GM19240 (cell line): ENCODE results near the gene C16orf96.
"Not testable (repeated sequence)": the region's sequence is repeated elsewhere in the genome, so short reads cannot be mapped to it uniquely, and the experiment has no call there.

ENCODE experiments used
- DNase-seq: peaks from one replicate; pipeline ENCODE4 v3.0.0; 2011; ENCODE audit warnings: low spot score; ENCODE audit not compliant: insufficient read length

Gene C16orf96

GRCh38 chr16:4564661-4565267 is 8.6 kb downstream of the C16orf96 start:
- DNase-seq, result no peak

GRCh38 chr16:4566144-4566543 is 10.0 kb downstream of the C16orf96 start:
- DNase-seq, result no peak

DNA sequence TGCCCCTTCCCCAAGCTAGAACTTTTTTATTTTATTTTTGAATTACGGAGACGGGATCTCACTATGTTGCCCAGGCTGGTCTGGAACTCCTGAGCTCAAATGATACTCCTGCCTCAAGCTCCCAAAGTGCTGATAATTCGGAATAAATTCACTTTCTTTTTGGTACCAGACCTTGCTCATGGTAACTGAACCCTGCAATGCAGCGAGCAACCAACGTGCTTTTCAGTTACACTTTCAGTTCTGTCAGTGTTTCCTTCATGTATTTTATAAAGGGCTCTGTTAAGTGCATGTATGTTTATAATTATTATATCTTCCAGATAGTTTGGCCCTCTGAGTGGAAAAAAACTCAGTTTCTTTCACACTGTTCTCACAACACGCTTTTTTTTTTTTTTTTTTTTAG is 13.9 kb downstream of the C16orf96 start:
- DNase-seq, result no peak

DNA sequence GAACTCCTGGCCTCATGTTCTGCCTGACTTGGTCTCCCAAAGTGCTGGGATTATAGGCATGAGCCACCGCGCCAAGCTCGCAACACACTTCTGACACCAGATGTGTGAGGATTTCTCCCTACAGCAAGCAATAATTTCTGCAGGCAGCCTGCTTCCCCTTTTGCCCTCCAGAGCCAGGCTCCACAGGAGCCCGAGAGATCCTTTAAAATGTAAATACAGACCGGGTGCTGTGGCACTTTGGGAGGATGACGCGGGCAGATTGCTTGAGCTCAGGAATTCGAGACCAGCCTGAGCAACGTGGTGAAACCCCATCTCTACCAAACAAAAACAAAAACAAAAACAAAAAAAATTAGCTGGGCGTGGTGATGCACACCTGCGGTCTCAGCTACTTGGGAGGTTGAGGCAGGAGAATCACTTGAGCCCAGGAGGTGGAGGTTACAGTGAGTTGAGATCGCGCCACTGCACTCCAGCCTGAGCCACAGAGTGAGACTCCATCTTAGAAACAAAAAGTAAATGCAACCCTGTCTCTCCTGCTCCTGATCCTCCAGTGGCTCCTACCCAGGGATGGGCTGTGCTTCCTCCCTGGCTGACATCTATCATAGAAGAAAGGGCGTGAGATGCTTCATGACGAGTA is 14.7 kb downstream of the C16orf96 start:
- DNase-seq, result no peak

GRCh38 chr16:4572715-4573114 is 16.6 kb downstream of the C16orf96 start:
- DNase-seq, result no peak

DNA sequence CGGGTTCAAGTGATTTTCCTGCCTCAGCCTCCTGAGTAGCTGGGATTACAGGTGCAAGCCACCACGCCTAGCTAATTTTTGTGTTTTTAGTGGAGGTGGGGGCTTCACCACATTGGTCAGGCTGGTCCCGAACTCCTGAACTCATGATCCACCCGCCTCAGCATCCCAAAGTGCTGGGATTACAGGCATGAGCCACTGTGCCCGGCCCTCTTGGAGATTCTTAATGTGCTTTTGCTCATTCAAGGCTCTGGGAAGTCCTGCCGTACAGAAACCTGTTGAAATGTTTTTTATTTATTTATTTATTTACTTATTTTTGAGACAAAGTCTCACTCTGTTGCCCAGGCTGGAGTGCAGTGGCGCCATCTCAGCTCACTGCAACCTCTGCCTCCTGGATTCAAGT is 17.8 kb downstream of the C16orf96 start:
- DNase-seq, result not testable (repeated sequence)

DNA sequence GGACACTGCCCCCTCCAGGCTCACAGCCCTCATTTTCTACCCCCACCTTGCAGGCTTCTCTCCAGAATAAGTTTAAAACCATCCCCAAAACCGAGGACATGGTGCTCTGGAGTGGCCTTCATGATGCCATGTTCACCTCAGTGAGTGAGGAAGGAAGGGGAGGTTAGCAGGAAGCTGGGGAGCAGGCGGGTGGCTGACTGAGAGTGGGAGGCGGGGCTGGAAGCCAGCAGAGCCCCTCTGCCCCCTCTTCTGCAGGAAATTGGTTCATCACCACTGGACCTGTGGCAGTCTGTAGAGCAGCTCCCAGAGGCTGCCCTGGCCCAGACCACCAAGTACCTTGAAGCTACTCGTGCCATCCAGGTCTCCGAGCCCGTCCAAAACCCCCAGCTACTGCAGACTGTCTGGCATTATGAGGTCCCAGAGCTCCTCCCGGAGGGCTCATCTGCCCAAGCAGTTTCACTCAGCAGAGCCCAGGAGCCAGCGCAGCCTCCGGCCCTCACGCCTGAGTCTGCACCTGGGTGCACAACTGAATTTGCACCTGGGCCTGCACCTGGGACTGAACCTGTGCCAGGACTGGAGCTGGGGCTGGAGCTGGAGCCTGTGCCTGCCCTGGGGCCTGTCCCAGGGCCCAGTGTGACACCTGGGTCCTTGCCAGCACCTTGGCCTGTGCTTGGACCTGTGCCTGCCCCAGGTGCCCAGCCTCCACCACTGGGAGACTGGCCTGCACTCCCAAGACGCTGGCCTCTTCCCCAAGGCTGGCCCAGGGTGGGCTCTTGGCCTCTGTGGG is 19.0 kb downstream of the C16orf96 start:
- DNase-seq, result no peak

- no peak for DNase-seq
Observed at GRCh38 chr16:4576008-4576407, 19.9 kb downstream of the C16orf96 start.

DNA sequence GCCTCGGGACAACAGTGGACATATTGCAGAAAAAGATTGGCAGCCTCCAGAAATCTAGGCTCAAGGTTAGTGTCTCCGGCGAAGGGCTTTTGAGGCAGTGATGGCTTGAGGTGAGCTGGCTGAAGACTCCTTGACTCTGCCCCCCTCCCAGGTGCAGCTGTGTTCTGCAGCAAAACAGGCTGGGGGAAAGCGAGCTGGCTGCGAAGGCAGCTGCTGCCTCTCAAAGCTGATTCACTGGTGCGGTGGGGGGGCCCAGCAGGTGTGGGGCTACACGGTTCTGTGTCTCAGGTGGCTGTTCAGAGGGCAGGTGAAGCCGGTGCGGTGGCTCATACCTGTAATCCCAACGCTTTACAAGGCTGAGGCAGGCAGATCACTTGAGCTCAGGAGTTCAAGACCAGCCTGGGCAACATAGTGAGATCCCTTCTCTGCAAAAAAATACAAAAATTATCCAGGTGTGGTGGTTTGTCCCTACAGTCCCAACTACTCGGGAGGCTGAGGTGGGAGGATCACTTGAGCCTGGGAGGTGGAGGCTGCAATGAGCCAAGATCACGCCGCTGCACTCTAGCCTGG is 22.9 kb downstream of the C16orf96 start:
- no peak for DNase-seq

GRCh38 chr16:4580250-4580649 is 24.1 kb downstream of the C16orf96 start:
- DNase-seq, result no peak

DNA sequence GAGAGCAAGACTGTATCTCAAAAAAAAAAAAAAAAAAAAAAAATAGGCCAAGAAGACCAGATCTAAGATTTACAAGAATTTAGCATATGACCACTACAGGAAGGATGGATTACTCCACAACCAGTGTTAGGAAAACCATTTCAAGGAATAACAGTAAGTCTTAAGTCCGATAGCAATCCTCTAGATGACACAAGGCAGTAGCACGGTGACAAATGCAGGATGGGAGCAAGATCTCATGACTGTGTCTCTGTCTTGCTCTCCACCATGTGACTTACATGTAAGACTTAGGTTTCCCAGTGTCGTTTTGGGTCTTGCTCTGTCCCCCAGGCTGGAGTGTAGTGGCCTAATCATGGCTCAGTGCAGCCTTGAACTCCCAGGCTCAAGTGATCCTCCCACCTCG is 27.8 kb downstream of the C16orf96 start:
- no peak for DNase-seq

DNA sequence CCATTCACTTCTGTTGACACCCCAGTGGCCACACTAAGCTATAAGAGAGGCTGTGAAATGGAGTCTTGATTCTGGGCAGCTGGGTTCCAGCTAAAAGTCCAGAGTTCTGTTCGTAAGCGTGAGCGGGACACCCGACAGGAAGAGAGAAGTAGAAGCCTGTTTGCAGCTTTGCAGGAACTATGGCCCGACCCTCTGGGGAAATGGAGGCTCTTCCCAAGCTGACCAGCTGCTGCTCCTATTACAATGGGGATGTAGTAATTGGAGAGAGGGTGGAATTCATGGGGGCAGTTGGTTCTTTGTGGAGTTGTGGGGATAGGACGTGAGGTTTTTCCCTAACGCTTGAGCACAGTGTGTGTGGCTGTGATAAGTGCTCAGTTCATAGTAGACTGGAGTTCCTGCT is 30.2 kb downstream of the C16orf96 start:
- DNase-seq, result no peak

- DNase-seq, result no peak
Observed at GRCh38 chr16:4588386-4588785, 32.2 kb downstream of the C16orf96 start.

DNA sequence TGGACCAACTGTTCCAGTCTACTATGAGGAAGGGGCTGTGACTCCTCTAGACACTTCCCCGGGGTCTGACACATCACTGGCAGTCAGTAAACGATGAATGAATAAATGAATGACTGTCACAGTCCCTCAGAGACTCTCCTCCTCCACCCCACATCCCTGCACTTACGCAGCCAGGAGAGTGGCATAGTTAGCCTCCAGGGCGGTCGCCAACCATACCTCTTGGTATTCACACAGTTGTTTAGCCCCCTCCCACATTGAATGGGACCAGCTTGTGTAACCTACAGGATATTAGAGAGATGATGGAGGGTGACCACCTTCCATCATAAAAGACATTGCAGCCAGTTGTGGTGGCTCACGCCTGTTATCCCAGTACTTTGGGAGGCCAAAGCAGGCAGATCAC is 32.8 kb downstream of the C16orf96 start:
- DNase-seq, result no peak

DNA sequence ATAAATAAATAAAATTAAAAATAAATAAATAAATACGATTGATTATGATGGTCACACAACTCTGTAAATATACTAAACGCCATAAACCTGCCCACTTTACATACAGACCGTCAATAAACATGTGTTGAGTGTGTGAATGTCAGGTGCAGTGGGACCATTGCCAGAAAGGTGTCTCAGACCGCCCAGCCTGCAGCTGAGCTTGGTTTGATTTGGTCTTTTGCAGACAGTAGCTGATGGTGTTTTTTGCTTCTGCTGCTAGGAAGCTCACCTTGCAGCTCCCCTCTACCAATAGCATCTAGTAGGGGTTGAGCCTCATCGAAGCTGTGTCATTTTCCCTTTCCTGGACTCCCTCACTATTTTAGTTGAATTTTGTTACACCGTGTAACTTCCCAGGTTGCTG is 35.1 kb downstream of the C16orf96 start:
- DNase-seq, result no peak

- DNase-seq, result no peak
Observed at GRCh38 chr16:4591706-4592470, 35.7 kb downstream of the C16orf96 start.

GRCh38 chr16:4593086-4593485 is 36.9 kb downstream of the C16orf96 start:
- no peak for DNase-seq

DNA sequence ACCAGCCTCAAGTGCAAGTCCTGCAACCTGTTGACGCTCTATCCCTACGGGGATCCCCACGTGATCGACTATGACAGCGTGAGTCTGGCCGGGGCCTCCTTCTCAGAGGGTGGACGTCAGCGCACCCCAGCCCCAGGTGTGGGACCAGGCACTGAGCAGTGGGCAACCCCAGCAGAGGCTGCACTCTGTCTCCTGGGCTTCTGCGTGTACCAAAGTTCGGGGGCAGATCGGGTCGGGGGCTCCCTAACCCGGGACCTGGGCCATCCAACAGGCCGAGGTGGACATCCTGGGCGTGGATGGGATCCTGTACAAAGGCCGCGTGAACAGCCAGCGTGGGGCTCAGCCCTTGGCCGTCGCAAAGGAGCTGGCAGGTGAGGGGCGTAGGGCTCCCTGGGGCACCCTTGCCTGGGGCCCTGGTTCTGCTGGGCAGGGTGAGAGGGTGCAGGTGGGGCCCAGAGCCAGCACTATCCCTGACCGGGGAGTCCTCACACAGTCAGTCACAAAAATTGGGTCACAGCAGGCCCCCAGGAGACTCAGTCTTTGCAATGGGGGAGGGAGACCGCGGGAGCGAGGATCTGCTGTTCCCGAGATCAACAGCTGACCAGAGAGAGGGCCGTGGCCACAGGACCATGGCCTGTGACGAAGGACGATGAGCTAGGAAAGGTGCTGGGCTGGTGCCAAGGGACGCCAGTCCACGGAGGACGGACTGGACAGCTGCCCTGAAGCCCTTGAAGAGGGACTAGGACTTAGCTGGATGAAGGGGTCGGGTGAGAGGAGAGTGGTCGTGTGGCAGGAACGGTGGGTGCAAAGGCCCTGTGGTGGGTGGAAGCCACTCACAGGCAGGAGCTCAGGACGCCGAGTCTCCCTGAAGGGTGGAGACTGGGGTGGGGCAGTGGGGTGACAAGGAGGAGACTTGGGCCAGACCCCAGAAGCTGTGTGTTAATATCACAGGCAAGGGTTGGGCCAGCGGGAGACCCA is 38.6 kb downstream of the C16orf96 start:
- no peak for DNase-seq

DNA sequence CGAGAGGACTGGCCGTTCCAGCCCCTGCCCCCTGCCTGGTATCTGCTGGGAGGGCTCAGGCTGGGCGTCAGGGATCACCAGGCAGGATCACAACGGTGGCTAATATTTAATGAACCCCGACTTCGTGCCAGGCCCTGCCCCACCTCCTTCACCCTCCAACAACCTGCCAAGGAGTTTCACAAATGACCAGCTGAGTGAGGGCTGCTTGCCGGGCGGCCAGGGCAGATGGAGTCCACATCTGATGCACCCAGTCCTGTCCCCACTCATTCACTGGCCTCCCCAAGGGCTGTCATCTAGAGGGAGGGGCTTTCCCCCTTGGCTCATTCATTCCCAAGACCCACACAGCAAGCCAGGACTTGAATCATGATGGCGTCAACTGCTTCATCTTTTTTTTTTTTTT is 41.0 kb downstream of the C16orf96 start:
- no peak for DNase-seq

DNA sequence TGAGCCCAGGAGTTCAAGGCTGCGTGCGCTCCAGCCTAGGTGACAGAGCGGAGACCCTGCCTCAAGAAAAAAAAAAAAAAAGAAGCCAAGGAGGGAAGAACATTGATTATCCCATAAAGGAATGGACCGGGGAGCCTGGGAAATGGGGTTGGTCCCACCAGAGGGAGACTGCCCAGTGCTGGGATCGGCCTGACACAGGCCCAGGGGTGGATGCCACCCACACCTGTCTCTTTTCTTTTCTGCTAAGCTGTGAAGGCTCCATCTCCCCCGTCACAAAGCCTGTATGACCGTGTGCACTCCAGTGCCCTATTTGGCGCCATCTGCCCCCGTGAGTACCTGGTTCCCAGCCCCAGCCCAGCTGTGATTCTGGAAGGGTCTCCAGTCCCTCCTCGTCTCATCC is 42.9 kb downstream of the C16orf96 start:
- no peak for DNase-seq
